IPS DF 19.7 (cell line): Measurements from ENCODE around the gene FOXP1.

Source experiments
- DNase-seq: peaks from one replicate; pipeline ENCODE4 v3.0.0-alpha.2; 2013; ENCODE audit warnings: low read depth, low spot score

FOXP1 gene

GRCh38 chr3:71432044-71432975 lies 151.2 kb downstream of the FOXP1 start:
- no peak for DNase-seq

GRCh38 chr3:71430941-71431552 lies 152.5 kb downstream of the FOXP1 start:
- DNase-seq = no peak

- DNase-seq = no peak
Observed at GRCh38 chr3:71429597-71429988, 153.9 kb downstream of the FOXP1 start.

- DNase-seq = no peak
Observed at GRCh38 chr3:71428841-71429596, 154.5 kb downstream of the FOXP1 start.

- DNase-seq = no peak
Observed at GRCh38 chr3:71425491-71426071, 157.9 kb downstream of the FOXP1 start.

- no peak for DNase-seq
Observed at GRCh38 chr3:71423151-71423906, 160.2 kb downstream of the FOXP1 start.

GRCh38 chr3:71421820-71422566 lies 161.5 kb downstream of the FOXP1 start:
- no peak for DNase-seq

GRCh38 chr3:71421475-71421819 lies 162.1 kb downstream of the FOXP1 start:
- no peak for DNase-seq

GRCh38 chr3:71419369-71419768 lies 164.2 kb downstream of the FOXP1 start:
- DNase-seq = no peak

- no peak for DNase-seq
Observed at GRCh38 chr3:71417791-71418190, 165.7 kb downstream of the FOXP1 start.

GRCh38 chr3:71416876-71417275 lies 166.7 kb downstream of the FOXP1 start:
- DNase-seq = peak; percentile 47

- DNase-seq = no peak
Observed at GRCh38 chr3:71415681-71416122, 167.8 kb downstream of the FOXP1 start.

GRCh38 chr3:71414189-71414927 lies 169.2 kb downstream of the FOXP1 start:
- no peak for DNase-seq

- DNase-seq = no peak
Observed at GRCh38 chr3:71413572-71413971, 170.0 kb downstream of the FOXP1 start.

GRCh38 chr3:71409352-71409751 lies 174.2 kb downstream of the FOXP1 start:
- DNase-seq = no peak

GRCh38 chr3:71408903-71409302 lies 174.6 kb downstream of the FOXP1 start:
- DNase-seq = no peak

GRCh38 chr3:71407823-71408222 lies 175.7 kb downstream of the FOXP1 start:
- no peak for DNase-seq

GRCh38 chr3:71406972-71407810 lies 176.3 kb downstream of the FOXP1 start:
- DNase-seq = no peak

GRCh38 chr3:71402911-71403310 lies 180.6 kb downstream of the FOXP1 start:
- DNase-seq = no peak
